K562 (cell line): ENCODE data around the gene SMAD3. TPM values are rescaled to one million over a fixed set of nuclear protein-coding genes. Genes with fewer than 3 reads are reported as not detected.

Source experiments
- ATF2 ChIP-seq: sonication (generic); formaldehyde crosslinking; IDR thresholded peaks from 2 replicates; pipeline ENCODE4 v1.8.1; 2022; ENCODE audit warnings: missing genetic modification reagents
- CAMTA2 ChIP-seq: fragments of 250-450 bp; sonication (Bioruptor Pico); conservative IDR thresholded peaks from 2 replicates; pipeline ENCODE4 v1.5.1; 2022
- DLX4 ChIP-seq: fragments of 250-450 bp; sonication (Bioruptor Pico); IDR thresholded peaks from 2 replicates; pipeline ENCODE4 v1.6.1; 2021; ENCODE audit warnings: mild to moderate bottlenecking
- FOXP1 ChIP-seq: sonication (generic); formaldehyde crosslinking; IDR thresholded peaks from 2 replicates; pipeline ENCODE4 v1.8.0; 2022; ENCODE audit warnings: mild to moderate bottlenecking, missing genetic modification reagents
- GATA2 ChIP-seq: sonication (generic); formaldehyde crosslinking; IDR thresholded peaks from 2 replicates; pipeline ENCODE4 v1.4.0; 2020; ENCODE audit warnings: mild to moderate bottlenecking, missing genetic modification reagents
- MEF2A ChIP-seq: IDR thresholded peaks from 2 replicates; pipeline ENCODE4 v1.6.1; 2011; ENCODE audit warnings: low read depth, mild to moderate bottlenecking, low read length, moderate library complexity; ENCODE audit not compliant: control insufficient read depth
- NFE2L1 ChIP-seq: fragments of 450-650 bp; IDR thresholded peaks from 2 replicates; pipeline ENCODE4 v1.6.1; 2016; ENCODE audit warnings: missing genetic modification characterization, low read depth, mild to moderate bottlenecking, missing compliant biosample characterization, moderate library complexity, borderline replicate concordance
- SMARCA4 ChIP-seq: fragments of 450-650 bp; IDR thresholded peaks from 2 replicates; pipeline ENCODE4 v1.6.1; 2016
- STAT5A ChIP-seq: IDR thresholded peaks from 2 replicates; pipeline ENCODE4 v1.6.1; 2012; ENCODE audit warnings: low read length, inconsistent platforms, borderline replicate concordance
- ZNF140 ChIP-seq: fragments of 250-450 bp; sonication (Bioruptor Pico); IDR thresholded peaks from 2 replicates; pipeline ENCODE4 v1.8.0; 2021; ENCODE audit warnings: moderate library complexity, mild to moderate bottlenecking, inconsistent platforms
- ZNF197 ChIP-seq: fragments of 200-800 bp; sonication (Bioruptor generic); IDR thresholded peaks from 2 replicates; pipeline ENCODE4 v1.6.1; 2016; ENCODE audit warnings: low read depth, missing genetic modification characterization, missing compliant biosample characterization
- ZNF347 ChIP-seq: fragments of 450-650 bp; formaldehyde crosslinking; IDR thresholded peaks from 2 replicates; pipeline ENCODE4 v1.4.0; 2020; ENCODE audit warnings: low read depth, mild to moderate bottlenecking, moderate library complexity
- ZNF395 ChIP-seq: fragments of 200-800 bp; sonication (Bioruptor generic); IDR thresholded peaks from 2 replicates; pipeline ENCODE4 v1.6.1; 2017; ENCODE audit warnings: missing genetic modification characterization, missing compliant biosample characterization
- ZNF398 ChIP-seq: fragments of 250-450 bp; sonication (Bioruptor Pico); IDR thresholded peaks from 2 replicates; pipeline ENCODE4 v1.8.0; 2021; ENCODE audit warnings: moderate library complexity, mild to moderate bottlenecking, inconsistent platforms
- polyA plus RNA-seq, 8 experiments: library from polyadenylated mRNA; depleted of rRNA in 4 of 8; stranded (reverse) in 5 of 8; unstranded in 3 of 8; fragments of >200 nt; fragmentation: Nextera tagmentation in 2 of 8; fragmentation: Illumina TruSeq in 1 of 8; extraction: Ambion mirVana in 2 of 8; extraction: Trizol in 1 of 8; gene quantifications; 2 replicates each; pipeline versions ENCODE4 v1.2.1 to v1.2.3, GENCODE V29; 2011 to 2014; ENCODE audit warnings: inconsistent platforms in 1 of 8, missing spikeins in 1 of 8
- total RNA-seq, 7 experiments: library from RNA; depleted of rRNA in 6 of 7; stranded (reverse); fragments of >200 nt in 6 of 7; fragmentation: Illumina TruSeq in 2 of 7; extraction: Trizol in 2 of 7; gene quantifications; 2 replicates each; pipeline versions ENCODE4 v1.2.1 to v1.2.3, GENCODE V29; 2011 to 2021; ENCODE audit warnings: low replicate concordance in 1 of 7
- TF ChIP-seq, protein P1 (sequence below): fragments of 150-350 bp; IDR thresholded peaks from 2 replicates; pipeline ENCODE4 v1.6.1; 2014; ENCODE audit warnings: low read depth, mild to moderate bottlenecking, low read length, borderline replicate concordance
- TF ChIP-seq, protein P2 (sequence below): fragments of 450-650 bp; IDR thresholded peaks from 2 replicates; pipeline ENCODE4 v1.7.0; 2016; ENCODE audit warnings: borderline replicate concordance

The SMAD3 gene
- total and polyA plus RNA-seq, 9 of the 15 experiments (the other 6 are each of a cell fraction or from before 2014, with no cell fraction given), result 4.3 to 39.2 (median 11.1) TPM

DNA sequence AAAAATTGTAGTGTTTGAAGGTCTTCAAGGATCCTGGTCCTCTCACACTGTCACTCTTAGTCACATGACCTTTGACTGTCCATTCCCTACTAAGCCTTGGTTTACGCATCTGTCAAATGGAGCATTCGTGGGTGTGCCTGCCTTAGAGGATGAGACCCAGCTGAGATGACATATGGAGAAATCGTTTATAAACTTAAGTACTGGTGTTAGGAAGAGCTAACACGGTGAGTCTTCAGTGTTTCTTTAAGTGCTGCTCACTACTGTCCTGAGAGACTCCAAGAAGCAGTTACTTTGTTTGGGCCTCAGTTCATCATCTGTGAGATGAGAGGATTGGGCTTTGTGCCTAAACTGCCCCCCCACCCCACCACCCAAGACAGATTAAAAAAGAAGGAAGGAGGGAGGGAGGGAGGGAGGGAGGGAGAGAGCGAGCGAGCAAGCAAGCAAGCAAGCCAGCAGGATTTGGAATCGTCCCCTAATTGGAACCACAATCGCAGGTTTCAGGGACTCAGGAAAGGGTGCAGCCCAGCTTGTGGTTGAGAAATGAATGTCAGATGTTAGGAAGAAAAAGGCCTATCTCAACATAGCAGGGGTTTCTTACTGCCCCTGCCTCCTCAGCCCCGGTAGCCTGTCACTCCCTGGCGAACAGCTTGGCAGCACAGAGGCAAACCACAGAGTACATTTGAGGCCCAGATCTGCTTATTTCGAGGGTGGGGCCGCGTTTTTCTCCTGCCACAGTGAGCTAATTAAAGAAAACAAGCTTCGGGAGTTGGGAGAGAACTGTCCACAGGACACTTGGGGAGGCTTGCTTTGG is 32.7 kb downstream of the SMAD3 start (continued):
- TF ChIP-seq ZNF395 (no peak), SMARCA4 (no peak), GATA2 (CRISPR knock-in tag) (no peak), ZNF347 (CRISPR knock-in tag) (no peak), STAT5A (no peak; the same call in 1 of the 2 replicates), DLX4 (CRISPR knock-in tag) (no peak), FOXP1 (CRISPR knock-in tag) (0 out of 2 replicates have a peak, but pooled peaks have one; percentile 59), ZNF197 (CRISPR knock-in tag) (no peak), ZNF140 (CRISPR knock-in tag) (no peak), MEF2A (no peak), CAMTA2 (CRISPR knock-in tag) (no peak), NFE2L1 (no peak), ZNF398 (CRISPR knock-in tag) (no peak), ATF2 (CRISPR knock-in tag) (no peak)
- TF ChIP-seq, protein P1, sequence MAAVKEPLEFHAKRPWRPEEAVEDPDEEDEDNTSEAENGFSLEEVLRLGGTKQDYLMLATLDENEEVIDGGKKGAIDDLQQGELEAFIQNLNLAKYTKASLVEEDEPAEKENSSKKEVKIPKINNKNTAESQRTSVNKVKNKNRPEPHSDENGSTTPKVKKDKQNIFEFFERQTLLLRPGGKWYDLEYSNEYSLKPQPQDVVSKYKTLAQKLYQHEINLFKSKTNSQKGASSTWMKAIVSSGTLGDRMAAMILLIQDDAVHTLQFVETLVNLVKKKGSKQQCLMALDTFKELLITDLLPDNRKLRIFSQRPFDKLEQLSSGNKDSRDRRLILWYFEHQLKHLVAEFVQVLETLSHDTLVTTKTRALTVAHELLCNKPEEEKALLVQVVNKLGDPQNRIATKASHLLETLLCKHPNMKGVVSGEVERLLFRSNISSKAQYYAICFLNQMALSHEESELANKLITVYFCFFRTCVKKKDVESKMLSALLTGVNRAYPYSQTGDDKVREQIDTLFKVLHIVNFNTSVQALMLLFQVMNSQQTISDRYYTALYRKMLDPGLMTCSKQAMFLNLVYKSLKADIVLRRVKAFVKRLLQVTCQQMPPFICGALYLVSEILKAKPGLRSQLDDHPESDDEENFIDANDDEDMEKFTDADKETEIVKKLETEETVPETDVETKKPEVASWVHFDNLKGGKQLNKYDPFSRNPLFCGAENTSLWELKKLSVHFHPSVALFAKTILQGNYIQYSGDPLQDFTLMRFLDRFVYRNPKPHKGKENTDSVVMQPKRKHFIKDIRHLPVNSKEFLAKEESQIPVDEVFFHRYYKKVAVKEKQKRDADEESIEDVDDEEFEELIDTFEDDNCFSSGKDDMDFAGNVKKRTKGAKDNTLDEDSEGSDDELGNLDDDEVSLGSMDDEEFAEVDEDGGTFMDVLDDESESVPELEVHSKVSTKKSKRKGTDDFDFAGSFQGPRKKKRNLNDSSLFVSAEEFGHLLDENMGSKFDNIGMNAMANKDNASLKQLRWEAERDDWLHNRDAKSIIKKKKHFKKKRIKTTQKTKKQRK, result no peak
- TF ChIP-seq, protein P2, sequence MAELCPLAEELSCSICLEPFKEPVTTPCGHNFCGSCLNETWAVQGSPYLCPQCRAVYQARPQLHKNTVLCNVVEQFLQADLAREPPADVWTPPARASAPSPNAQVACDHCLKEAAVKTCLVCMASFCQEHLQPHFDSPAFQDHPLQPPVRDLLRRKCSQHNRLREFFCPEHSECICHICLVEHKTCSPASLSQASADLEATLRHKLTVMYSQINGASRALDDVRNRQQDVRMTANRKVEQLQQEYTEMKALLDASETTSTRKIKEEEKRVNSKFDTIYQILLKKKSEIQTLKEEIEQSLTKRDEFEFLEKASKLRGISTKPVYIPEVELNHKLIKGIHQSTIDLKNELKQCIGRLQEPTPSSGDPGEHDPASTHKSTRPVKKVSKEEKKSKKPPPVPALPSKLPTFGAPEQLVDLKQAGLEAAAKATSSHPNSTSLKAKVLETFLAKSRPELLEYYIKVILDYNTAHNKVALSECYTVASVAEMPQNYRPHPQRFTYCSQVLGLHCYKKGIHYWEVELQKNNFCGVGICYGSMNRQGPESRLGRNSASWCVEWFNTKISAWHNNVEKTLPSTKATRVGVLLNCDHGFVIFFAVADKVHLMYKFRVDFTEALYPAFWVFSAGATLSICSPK, result no peak
